Measurements from ENCODE around the gene WWOX.

The WWOX gene

DNA sequence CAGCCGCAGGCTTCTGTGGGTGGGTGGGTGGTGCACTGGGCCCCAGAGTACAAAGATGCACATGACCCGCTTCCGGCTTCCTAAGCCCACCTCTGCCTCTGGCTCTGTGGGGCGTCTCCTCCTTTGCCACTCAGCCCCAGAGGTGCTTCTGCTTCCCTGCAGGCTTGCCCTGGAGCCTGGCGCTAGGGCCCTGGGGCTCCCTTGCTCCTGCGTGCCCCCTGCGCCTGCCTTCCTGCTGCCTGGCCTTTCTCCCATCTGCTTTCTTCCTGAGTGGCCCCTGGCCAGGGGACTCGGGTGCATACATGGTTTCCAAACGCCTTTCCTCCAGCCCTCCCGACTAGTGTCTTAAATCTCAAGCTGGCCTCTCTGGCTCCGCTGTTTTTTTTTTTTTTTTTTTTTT lies 3.4 kb downstream of the WWOX start:
- no peak overlapping the region for H3K4me3 ChIP-seq (ENCODE audit: low read depth, low read length)

DNA sequence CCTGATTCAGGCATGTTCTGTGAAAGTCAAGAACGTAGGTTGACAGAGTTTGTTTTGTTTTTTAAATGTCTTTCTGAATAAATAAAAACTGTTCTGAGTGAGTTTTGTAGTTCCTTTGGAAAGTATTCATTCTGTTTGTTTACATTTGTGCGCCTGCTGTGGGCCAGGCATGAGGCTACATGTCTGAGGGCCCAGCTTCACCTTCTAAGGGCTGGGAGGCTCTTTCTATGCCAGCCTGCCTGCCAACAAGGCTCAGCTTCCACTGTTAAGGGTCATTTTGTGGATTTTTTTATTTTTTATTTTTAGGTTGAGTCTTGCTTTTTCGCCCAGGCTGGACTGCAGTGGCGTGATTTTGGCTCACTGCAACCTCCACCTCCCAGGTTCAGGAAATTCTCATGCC lies 6.1 kb downstream of the WWOX start:
- H3K4me3 ChIP-seq (ENCODE audit: low read depth, low read length) = no peak overlapping the region

DNA sequence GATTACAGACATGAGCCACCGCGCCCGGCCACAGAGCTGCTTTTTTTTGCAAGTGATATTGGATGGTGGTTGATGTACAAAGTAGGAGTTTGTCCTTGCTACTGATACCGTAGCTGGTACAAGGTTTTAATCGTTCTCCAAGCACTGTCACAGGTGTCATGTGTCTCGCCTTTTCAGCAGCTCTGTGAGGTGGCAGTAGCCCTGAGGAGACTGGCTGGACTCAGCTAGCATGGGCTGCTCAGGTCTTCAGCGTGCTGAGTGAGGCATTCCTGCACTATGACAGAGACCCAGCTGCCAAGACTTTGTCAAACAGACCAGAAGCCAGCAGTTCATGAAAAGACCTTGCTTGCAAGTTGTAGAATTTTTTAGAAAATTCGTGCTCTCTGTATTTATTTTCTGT lies 7.2 kb downstream of the WWOX start:
- H3K4me3 ChIP-seq (ENCODE audit: low read depth, low read length) = no peak overlapping the region

DNA sequence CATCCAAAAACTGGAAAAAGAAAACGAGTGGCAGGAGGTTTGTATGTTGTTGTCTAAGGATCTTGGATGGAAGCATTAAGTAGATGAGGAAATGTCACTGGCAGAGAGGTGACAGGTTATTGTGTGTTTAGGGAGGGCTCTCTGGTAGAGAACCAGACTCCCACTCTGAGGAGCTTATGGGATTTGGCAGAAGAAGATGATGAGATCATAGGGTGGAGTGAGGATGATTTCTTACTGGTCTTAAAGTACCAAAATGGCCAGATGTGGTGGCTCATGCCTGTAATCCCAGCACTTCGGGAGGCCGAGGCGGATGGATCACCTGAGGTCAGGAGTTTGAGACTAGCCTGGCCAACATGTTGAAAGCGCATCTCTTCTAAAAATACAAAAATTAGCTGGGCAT lies 9.0 kb downstream of the WWOX start:
- H3K4me3 ChIP-seq (ENCODE audit: low read depth, low read length) = no peak overlapping the region

DNA sequence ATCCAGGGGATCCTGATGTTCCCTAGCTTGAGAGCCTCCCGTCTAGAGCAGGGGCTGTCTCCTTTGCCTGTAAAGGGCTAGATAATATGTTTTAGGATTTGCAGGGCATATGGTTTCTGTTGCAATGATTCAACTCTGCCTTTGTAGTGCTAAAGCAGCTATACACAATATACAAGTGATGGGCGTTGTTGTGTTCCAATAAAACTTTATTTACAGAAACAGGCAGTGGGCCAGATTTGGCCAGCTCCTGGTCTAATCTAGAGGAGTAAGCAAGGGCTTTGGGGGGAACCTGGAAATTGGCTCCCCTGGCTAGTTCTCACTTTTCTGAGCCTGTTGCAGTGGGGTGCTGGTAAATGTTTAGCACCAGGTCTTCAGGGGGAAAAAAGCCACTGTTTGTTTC lies 13.8 kb downstream of the WWOX start:
- no peak overlapping the region for H3K4me3 ChIP-seq (ENCODE audit: low read depth, low read length)

DNA sequence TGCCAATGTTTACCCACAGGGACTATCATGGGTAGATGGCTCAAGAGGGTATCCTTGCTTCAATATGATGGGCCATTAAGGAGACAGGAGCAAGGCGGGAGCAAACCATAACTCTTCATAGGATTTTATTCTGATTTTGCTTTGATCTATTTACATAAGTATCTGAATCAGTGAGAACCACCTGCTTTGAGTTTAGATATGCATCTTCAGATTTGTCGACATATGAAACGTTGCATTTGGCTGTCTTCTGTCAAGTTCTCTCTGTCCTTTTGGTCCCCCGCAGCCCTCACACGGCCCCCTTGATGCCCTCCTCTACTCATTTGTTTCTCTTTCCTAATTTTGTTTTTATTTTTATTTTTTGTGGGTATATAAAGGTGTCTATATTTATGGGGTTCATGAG lies 16.2 kb downstream of the WWOX start:
- H3K4me3 ChIP-seq (ENCODE audit: low read depth, low read length) = no peak overlapping the region

DNA sequence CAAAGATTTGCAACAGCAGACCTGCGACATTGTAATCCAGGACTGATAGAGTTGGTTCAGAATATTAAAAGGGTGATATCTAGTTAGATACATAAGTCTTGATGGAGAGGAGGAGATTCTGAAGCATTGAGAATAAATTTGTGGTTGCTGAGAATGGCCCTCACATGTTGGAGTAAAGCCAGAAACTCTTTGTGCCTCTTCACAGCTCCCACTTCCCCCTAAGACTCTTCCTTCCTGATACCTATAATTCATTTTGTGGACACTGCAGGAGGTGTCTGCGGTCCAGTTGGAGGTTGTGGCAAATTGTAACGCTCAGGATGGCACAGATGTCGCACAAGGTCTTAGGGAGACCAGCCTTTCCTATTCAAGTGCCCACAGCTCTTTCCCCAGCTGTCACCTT lies 17.5 kb downstream of the WWOX start:
- no peak overlapping the region for H3K4me3 ChIP-seq (ENCODE audit: low read depth, low read length)

DNA sequence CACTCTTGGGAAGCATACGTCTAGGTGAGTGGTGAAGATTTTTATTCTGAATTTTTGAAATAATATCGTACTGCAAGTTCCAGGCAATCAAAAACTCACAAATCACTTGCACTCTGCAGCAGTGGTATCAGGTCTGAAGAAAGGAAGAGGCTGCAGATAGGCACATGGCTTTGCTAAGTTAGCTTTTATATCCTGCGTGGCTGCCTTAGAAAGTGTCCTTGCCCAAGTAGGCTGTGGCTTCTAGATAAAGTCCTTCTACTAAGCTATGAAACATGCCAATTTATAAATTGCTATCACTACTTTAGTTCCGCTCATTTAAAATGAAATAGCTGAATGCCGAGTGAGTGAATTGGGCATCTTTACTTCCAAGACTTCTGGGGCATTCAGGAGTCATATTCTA lies 17.9 kb downstream of the WWOX start:
- no peak overlapping the region for H3K4me3 ChIP-seq (ENCODE audit: low read depth, low read length)

DNA sequence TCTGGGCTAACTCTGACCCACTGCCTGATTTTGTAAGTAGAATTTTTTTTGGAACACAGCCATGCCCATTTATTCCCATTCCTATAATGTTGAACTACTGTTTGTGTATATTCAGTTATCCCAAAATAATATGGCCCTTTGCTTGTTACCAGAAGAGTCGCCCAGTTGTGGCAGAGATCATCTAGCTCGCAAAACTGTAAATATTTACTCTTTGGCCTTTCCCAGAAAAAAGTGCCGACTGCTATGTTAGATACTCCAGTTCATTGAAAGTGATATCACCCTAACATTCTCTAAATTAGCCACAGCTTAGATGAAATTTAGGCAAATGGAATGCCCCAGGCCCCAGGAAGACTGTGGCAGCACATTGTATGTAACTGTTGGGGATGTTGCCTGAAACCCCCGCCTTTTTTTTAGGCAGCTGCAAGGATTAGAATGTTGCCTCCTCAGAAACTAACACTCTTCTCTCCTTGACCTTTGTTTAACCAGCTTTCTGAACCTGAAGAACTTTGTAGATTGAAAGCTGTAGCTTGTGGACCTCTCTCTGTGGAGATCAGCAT lies 19.1 kb downstream of the WWOX start:
- no peak overlapping the region for H3K4me3 ChIP-seq (ENCODE audit: low read depth, low read length)

DNA sequence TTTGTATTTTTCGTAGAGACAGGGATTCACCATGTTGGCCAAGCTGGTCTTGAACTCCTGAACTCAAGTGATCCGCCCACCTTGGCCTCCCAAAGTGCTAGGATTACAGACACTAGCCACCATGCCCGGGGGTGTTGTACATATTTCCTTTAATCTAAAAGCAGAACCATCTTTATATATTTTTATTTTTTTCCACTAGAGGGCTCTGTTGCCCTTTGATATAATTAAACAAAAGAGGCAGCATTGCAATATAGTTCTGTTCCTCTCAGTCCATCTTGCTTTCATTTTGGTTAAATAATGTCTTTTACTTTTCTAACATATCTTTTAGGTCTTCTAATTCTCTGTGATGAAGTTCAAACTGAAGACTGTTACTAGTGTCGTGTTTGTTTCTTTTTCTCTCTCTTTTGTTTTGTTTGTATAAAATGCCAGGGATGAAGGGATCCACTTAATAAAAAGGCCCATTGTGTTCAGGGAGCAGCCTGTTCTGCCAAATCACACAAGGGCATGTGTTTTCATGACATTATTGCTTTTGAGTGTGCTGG lies 23.4 kb downstream of the WWOX start:
- no peak overlapping the region for H3K4me3 ChIP-seq (ENCODE audit: low read depth, low read length)

DNA sequence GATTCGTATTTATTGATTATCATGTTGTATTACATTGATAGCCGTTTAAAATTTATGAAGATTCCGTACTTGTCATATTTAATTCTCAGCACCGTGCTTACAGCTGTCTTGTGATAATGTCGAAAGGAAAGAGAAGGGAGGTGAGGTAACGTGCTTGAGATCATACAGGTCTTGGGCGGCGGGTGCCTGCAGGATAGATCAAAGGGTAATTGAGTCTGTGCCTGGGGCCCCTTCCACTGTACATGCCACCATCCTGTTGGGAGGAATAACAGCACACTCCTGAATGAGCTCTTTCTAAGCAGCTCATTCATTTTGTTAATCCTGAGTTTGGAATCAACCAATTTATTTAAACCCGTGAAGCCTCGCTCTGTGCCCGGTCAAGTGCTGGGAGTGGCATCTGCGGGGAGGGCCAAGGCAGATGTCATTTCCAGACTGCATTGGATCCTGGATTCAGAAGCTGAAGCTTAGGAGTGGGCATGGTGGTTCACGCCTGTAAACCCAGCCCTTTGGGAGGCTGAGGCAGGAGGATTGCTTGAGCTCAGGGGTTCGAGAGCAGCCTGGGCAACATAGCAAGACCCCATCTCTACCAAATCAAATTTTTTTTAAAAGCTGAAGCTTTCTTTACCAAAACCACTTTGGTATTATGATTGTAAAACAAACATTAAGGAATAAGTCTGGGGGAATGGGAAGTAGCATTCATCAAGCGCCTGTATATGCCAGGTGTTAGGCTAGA lies 25.8 kb downstream of the WWOX start:
- H3K4me3 ChIP-seq (ENCODE audit: low read depth, low read length) = no peak overlapping the region

DNA sequence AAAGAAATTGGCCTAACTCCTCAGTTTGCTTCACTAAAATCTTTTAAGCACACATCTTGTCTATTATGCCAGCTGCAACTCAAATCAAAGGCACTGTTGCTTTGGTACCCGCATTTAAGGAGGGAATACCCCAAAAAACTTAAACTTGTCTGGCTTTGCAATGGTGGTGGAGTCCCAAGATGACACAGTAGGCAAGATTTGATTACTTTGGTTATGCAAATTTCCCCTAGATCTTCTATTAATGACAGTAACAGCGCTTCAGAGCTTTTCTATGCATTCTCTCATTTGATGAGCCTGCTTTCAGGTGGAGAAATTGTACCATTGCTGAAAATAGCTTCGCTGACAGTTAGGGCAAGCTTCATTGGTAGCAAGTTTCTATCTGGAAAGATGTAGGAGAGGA lies 27.2 kb downstream of the WWOX start:
- H3K4me3 ChIP-seq (ENCODE audit: low read depth, low read length) = no peak overlapping the region

DNA sequence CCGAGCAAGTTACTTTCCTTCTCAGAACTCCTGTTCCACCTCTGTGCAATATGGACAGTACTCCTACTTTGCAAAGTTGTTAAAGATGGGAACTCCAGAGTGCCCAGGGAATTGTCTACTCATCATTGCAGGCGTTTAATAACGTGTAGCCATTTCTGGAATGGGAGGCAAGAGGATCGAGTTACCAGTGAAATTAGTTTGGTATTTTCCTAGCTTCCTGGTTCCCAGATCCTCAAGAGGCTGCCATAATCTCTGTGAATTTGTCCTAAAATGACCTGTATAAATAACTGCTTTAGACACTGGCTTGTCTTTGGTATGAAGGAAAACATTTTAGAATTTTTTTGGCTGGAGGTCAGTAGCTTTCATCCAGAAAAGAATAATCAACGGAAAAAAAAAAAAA lies 27.7 kb downstream of the WWOX start:
- no peak overlapping the region for H3K4me3 ChIP-seq (ENCODE audit: low read depth, low read length)

DNA sequence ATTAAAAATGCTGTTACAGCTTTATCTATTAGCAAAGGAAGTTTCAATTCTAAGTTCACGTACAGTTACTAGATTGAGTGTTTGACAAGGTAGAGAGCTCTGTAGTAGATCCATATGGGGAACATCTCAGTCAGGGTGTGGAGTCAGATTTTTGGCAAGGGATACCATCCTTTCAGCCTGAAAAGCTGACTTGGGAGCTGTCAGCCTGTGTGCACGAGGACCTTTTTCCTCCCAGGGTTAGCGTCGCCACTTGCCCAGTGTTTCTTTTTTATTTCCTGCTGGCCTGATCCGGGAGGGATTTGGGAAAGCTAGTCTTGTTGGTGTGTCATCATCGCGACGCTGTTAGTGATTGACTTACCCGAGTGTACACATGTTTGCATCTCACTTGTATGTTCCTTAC lies 29.5 kb downstream of the WWOX start:
- H3K4me3 ChIP-seq (ENCODE audit: low read depth, low read length) = no peak overlapping the region

DNA sequence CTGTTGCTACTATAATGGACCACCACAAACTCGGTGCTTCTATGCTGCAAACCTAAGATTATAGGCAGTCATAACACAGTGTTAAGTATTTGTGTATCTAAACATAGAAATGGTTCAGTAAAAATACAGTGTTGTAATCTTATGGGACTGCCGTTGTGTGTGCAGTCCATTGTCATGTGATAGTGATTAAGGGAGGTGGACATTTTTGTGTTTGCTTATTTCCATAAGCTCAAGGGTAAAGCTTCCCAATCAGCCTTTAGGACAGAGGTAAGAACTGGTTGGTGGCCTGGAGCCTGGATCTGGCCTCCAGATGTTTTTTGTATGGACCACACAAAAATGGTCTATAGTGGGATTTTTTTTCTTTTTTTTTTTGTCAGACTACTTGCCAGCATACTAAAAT lies 29.9 kb downstream of the WWOX start:
- no peak overlapping the region for H3K4me3 ChIP-seq (ENCODE audit: low read depth, low read length)

DNA sequence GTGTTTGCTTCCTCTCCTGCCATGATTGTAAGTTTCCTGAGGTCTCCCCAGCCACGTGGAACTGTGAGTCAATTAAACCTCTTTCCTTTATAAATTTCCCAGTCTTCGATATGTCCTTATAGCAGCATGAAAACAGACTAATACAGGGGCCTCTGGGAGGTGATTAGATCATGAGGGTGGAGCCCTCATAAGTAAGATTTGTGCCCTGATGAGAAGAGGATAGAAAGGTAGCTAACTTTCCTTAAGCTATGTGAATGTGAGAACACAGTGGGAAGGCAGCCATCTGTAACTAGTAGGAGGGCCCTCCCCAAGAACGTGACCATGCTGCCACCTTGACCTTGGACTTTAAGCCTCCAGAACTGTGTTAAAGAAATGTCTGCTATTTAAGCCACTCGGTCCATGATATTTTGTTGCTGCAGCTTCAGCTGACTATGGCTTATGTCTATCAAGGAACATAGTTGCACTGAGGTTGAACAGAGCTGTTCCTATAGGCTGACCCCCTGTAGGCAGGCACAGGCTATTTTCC lies 30.7 kb downstream of the WWOX start:
- no peak overlapping the region for H3K4me3 ChIP-seq (ENCODE audit: low read depth, low read length)

DNA sequence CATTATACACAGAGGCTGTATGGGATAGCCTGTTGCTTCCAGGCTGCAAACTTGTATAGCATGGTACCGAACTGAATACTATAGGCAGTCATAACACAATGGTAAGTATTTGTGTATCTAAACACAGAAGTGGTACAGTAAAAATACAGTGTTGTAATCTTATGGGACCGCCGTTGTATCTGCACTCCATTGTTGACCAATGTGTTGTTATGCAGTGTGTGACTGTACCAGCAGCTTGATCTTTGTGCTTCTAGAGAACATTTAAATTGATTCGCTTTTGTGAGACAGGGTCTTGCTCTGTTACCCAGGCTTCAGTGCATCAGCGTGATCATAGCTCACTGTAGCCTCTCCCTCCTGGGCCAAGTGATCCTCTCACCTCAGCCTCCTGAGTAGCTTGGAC lies 31.5 kb downstream of the WWOX start:
- no peak overlapping the region for H3K4me3 ChIP-seq (ENCODE audit: low read depth, low read length)

DNA sequence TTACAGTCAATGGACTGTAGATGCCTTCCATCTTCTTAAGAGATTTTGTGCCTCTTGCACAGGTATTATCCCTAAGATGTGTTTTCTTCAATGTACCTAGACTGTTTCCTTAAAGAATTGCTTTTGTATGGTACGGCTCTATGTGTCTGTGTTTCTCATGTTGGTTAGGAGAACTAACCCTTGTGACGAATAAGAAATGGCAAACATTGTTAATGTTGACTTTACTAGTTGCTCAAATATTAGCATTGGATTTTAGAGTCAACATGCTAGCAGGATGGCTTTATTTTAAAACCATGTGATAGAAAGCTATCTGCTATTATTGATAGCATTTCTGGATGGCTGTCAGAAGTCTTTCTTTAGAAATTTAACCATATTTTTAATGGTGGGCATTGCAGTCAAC lies 34.5 kb downstream of the WWOX start:
- H3K4me3 ChIP-seq (ENCODE audit: low read depth, low read length) = no peak overlapping the region

DNA sequence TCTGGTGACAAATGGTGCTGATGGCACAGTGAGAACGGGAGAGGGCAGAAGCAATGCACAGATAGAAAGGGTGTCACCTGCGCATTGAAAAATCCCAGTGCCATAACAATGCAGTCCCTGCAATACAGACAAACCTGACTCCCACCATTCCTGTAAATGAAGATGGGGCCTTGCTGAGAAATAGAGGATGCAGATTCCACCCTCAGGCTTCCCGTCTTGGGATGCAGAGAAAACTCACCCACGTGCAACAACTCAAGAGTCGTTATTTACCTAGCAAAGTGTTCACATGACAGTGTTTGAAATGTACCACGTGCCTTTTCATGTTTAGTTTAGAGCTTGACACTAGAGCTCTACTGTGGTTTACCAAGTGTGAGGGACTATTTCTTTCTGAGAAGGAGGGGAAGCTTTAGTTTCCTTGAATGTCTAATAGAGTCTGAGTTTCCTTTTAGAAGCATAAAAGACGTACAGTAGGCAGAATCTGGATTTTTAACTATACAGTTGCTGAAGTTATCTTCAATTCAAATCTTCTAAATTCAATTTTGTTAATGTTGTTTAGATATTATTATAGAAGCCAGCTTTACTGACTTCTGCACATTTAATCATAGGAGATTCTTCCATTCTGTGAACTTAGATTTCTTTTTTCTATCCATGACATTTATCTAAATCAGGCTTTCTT lies 35.6 kb downstream of the WWOX start:
- no peak overlapping the region for H3K4me3 ChIP-seq (ENCODE audit: low read depth, low read length)

DNA sequence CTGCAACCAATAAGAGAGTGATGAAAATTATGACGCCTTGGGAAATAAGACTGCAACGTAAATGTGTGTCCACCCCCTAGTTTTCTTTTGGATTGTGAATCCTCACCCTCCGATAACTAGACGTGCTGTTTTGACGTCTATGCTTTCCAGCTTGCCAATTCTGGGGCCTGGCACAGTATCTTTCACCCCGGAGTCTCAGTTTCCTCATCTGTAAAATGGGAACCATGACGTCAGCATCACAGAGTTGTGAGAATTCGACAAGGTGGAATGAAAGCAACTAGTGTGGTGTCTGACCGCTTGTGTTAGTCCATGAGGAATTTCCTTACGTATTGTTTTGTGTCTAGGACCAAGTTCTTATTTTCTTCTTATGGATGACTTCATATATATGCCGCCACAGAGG lies 37.7 kb downstream of the WWOX start:
- no peak overlapping the region for H3K4me3 ChIP-seq (ENCODE audit: low read depth, low read length)

DNA sequence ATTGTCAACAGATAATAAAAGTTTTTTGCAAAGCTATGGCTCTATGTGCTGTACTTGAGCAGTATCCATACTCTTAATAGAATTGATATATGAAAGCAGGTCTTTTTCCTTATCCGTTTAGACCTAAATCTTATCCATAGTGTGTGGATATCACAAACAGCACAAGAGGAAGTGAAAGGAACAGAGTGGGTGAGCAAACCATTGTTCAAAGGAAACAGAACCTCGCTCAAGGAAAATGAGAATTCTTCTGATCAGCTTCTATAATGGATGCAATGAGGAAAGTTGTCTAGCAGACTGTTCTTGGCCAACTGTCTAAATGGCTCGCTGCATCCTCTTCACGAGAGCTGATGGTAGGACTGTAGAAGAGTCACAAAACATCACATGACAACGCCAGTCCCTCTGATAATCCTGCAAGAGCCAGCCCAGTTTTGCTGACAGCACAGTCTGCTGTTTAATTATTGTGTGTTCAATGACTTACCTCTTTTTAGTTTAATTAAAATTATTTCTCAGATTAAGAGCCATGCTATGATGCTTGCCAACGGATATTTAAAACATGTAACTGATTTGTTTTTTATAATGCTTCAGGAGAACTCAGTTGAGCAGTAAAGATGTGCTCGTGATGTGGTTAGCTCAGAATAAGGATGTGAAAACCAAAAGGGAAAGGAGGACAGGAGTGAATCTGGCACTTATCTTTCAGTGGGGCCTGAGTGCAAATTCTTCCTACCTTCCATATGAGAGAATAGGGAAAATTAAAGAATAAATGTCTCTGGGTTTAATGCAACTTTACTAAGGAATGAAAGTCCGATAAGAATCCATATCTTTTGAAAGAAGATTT lies 38.5 kb downstream of the WWOX start:
- H3K4me3 ChIP-seq (ENCODE audit: low read depth, low read length) = no peak overlapping the region
